ENCODE measurements around the gene SRRD. TPM values are rescaled to one million over a fixed set of nuclear protein-coding genes. Genes with fewer than 3 reads are reported as not detected.
"Not testable (repeated sequence)": the region's sequence is repeated elsewhere in the genome, so short reads cannot be mapped to it uniquely, and the experiment has no call there.

Gene SRRD
- total and polyA plus RNA-seq, 7 donors: 25.4 to 51.2 (median 36.1) TPM

DNA sequence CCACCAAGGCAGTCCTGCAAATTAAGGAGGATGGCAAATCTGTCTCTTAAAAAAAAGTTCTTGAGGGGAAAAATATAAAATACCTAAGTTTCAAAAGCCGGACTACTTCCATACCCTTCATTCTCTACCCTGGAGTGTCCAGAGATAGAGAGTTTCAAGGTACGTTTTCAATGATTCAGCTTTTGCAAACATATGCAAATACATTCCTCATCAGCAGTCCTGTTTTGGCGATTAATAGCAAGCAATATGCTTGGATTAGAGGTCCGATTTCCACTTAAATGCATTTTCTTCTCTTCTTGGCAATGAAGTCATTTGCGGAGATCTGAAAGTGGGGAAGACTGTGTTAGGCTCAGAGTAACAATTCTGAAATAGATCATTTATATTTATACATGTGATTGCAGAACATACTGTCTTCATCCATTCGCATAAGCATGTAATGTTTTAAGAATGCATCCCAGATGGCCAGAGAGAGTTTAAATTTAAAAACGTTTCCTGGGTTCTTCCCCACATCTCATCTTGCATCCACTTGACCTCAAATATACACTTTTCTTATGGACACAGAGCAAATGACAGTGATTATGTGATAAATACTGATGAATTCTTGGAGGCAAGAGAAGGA lies 42.4 kb downstream of the SRRD start:
- no peak for DNase-seq
- WGBS, 3 donors: 34 to 41% (median 39%) methylated on average over 7 of the region's 7 CpGs
- TF ChIP-seq, protein P1, sequence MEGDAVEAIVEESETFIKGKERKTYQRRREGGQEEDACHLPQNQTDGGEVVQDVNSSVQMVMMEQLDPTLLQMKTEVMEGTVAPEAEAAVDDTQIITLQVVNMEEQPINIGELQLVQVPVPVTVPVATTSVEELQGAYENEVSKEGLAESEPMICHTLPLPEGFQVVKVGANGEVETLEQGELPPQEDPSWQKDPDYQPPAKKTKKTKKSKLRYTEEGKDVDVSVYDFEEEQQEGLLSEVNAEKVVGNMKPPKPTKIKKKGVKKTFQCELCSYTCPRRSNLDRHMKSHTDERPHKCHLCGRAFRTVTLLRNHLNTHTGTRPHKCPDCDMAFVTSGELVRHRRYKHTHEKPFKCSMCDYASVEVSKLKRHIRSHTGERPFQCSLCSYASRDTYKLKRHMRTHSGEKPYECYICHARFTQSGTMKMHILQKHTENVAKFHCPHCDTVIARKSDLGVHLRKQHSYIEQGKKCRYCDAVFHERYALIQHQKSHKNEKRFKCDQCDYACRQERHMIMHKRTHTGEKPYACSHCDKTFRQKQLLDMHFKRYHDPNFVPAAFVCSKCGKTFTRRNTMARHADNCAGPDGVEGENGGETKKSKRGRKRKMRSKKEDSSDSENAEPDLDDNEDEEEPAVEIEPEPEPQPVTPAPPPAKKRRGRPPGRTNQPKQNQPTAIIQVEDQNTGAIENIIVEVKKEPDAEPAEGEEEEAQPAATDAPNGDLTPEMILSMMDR (IDR thresholded peaks at IDR 0.05): no peak
- H3K27ac ChIP-seq: peak overlapping the region; percentile 84
- peak overlapping the region; percentile 43 for H3K4me3 ChIP-seq
- H3K36me3 ChIP-seq (ENCODE audit: insufficient read depth in 1 of 2, low read depth in 1 of 2): peaks cover 0 to 14% of the 10 kb centered on the region in 2 donors
- H3K9me3 ChIP-seq: no peaks in the 10 kb centered on the region
- H3K27me3 ChIP-seq (ENCODE audit: insufficient read depth in 3 of 3, low read length in 2 of 3): no peaks in the 10 kb centered on the region
- peak in 2 of 4 donors; percentile 20 to 59 for ATAC-seq
- H3K4me1 ChIP-seq: peaks cover 27% of the 10 kb centered on the region
- intact Hi-C loops (cut with DNase I): loop anchor here (2.0 to 5.0 kb wide), 3 partner anchors 23 to 61 kb away; no protein-coding TSS in a partner anchor

DNA sequence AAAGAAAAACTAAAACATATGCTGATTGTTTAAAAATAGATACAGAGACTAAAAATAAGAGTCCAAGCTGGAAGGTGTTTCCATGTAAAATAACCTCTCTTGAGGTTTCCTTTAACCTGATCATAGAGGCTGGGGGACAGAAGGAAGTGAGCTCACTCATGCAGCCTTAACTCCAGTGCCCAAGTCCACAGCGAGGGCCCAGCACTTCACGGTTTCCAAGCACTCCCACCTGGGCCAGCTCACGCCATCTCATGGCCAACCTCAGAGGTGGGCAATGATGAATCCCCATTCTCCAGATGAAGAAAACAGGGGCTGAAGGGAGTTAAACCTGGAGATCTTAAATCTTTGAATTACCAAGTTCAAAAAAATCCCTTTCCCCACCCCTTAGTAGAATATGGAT lies 43.5 kb downstream of the SRRD start:
- intact Hi-C loops (cut with DNase I): loop anchor here (2.0 to 5.0 kb wide), 3 partner anchors 24 to 60 kb away; no protein-coding TSS in a partner anchor
- TF ChIP-seq, protein P1 (IDR thresholded peaks at IDR 0.05): no peak
- H3K27ac ChIP-seq: peak overlapping the region; percentile 84
- DNase-seq (no peak), ATAC-seq (no peak)
- no peaks in the 10 kb centered on the region for H3K27me3 ChIP-seq (ENCODE audit: insufficient read depth in 3 of 3, low read length in 2 of 3)
- peaks cover 0 to 26% of the 10 kb centered on the region in 2 donors for H3K36me3 ChIP-seq (ENCODE audit: insufficient read depth in 1 of 2, low read depth in 1 of 2)
- 19 to 35% (median 34%) methylated on average over 3 of the region's 3 CpGs for WGBS, 3 donors
- H3K4me1 ChIP-seq: peaks cover 27% of the 10 kb centered on the region
- H3K9me3 ChIP-seq: no peaks in the 10 kb centered on the region
- H3K4me3 ChIP-seq: peak overlapping the region; percentile 38

DNA sequence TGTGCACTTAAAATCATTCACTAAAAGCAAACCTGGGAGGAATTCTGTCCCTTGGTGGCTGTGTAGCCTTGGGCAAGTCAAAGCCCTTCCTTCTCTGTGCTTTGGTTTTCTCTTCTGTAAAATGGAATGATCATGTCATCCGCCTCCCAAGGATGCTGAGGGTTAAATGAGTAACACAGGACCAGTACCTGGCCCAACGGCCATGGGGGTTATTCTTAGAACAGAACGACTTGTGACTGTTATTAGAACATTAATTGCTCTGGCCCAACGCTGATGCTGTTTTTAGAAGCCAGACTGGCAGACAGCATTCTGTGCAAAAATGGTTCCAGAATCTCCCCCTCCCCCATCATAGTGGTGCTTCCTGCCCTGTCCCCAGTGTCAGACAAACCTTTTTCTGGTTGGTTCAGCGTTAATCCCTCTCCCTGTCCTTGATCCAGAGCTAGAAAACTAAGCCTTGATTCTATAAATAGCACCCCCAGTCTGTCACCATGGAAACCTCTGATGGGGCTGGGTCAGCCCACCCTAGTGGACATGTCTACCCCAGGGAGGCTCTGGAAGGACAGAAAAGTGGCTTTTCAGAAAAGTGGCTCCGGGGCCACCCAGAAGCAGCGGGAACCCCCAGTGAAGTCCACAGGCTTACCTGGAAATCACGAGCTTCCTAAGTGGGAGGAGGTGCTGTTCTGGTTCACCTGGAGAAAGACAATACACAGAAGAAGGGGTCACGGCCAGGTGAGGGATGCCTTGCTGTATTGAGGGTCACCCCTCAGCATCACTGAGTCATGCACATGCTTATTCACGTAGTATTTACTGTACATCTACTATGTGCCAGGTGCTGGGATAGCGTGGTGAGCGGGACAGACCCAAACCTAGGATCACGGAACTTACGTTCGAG lies 44.1 kb downstream of the SRRD start:
- Histone ChIP-seq H3K4me3 (peak overlapping the region; percentile 38), H3K36me3 (ENCODE audit: insufficient read depth in 1 of 2, low read depth in 1 of 2) (peaks cover 3 to 32% of the 10 kb centered on the region in 2 donors), H3K9me3 (no peaks in the 10 kb centered on the region), H3K27ac (peak overlapping the region; percentile 84), H3K4me1 (peaks cover 27% of the 10 kb centered on the region), H3K27me3 (ENCODE audit: insufficient read depth in 3 of 3, low read length in 2 of 3) (no peaks in the 10 kb centered on the region)
- DNase-seq (peak; percentile 23 to 70), ATAC-seq (peak; percentile 76 to 82 (median 80))
- intact Hi-C loops (cut with DNase I): loop anchor here (2.0 to 5.0 kb wide), 3 partner anchors 25 to 59 kb away; no protein-coding TSS in a partner anchor
- TF ChIP-seq, protein P1 (IDR thresholded peaks at IDR 0.05): no peak
- 32 to 53% (median 46%) methylated on average over 15 of the region's 15 CpGs for WGBS, 3 donors

DNA sequence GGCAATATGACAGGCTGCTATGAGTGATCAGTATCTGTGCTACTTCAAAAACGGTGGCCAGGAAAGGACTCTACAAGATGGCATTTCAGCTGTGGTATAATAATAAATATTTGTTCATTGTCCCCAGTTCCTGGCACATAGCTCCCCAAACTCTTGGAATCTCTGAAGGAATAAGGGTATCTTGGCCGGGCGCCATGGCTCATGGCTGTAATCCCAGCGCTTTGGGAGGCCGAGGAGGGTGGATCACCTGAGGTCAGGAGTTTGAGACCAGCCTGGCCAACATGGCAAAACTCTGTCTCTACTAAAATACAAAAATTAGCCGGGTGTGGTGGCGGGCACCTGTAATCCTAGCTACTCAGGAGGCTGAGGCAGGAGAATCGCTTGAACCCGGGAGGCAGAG lies 44.8 kb downstream of the SRRD start:
- intact Hi-C loops (cut with DNase I): loop anchor here in 1 of 2 donors (5.0 kb wide), 2 partner anchors 34 to 59 kb away; no protein-coding TSS in a partner anchor
- peaks cover 3 to 32% of the 10 kb centered on the region in 2 donors for H3K36me3 ChIP-seq (ENCODE audit: insufficient read depth in 1 of 2, low read depth in 1 of 2)
- ATAC-seq (peak in 1 of 4 donors; percentile 1), DNase-seq (peak in 1 of 2 donors; percentile 60)
- not testable (repeated sequence) for H3K27me3 ChIP-seq (ENCODE audit: insufficient read depth in 3 of 3, low read length in 2 of 3); H3K9me3 ChIP-seq; H3K4me3 ChIP-seq
- 43 to 72% (median 52%) methylated on average over 8 to 9 of the region's 9 CpGs for WGBS, 3 donors
- H3K4me1 ChIP-seq: peaks cover 27% of the 10 kb centered on the region
- peak overlapping the region; percentile 84 for H3K27ac ChIP-seq

DNA sequence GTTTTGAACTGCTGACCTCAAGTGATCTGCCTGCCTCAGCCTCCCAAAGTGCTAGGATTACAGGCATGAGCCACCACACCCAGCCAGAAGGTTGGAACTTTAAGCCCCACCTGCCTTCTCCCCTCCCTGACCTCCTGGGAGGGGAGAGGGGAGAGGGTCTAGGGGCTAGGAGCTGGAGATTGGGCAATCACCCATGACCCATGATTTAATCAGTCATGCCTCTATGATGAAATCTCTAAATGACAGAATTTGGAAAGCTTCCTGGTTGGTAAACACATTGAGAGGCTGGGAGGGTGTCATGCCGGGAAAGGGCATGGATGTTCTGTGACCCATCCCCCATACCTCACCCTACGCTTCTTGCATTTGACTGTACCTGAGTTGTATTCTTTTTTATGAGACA lies 45.7 kb downstream of the SRRD start:
- H3K4me3 ChIP-seq: no peak overlapping the region
- peaks cover 28% of the 10 kb centered on the region for H3K4me1 ChIP-seq
- TF ChIP-seq, protein P1 (IDR thresholded peaks at IDR 0.05): no peak
- intact Hi-C loops (cut with DNase I): loop anchor here in 1 of 2 donors (5.0 kb wide), 2 partner anchors 33 to 58 kb away; no protein-coding TSS in a partner anchor
- DNase-seq: peak; percentile 18 to 76
- H3K9me3 ChIP-seq: no peaks in the 10 kb centered on the region
- H3K36me3 ChIP-seq (ENCODE audit: insufficient read depth in 1 of 2, low read depth in 1 of 2): peaks cover 3 to 34% of the 10 kb centered on the region in 2 donors
- 25 to 56% (median 41%) methylated on average over 2 of the region's 2 CpGs for WGBS, 3 donors
- H3K27me3 ChIP-seq (ENCODE audit: insufficient read depth in 3 of 3, low read length in 2 of 3): no peaks in the 10 kb centered on the region
- H3K27ac ChIP-seq: peak overlapping the region; percentile 84
- peak; percentile 52 to 70 (median 66) for ATAC-seq

All from psoas muscle (tissue), 8 donors.